GM12878 (cell line): ENCODE data around the gene RTEL1. TPM values are rescaled to one million over a fixed set of nuclear protein-coding genes. Genes with fewer than 3 reads are reported as not detected.

Experiments used
- BACH1 ChIP-seq: fragments of 450-650 bp; IDR thresholded peaks from 2 replicates; pipeline ENCODE4 v1.6.1; 2017; ENCODE audit warnings: mild to moderate bottlenecking, borderline replicate concordance
- BCLAF1 ChIP-seq: fragments of 450-650 bp; IDR thresholded peaks from 2 replicates; pipeline ENCODE4 v1.6.1; 2017; ENCODE audit warnings: antibody characterized with exemption, mild to moderate bottlenecking, moderate library complexity
- CEBPZ ChIP-seq: fragments of 150-350 bp; IDR thresholded peaks from 2 replicates; pipeline ENCODE4 v1.6.1; 2016; ENCODE audit warnings: low read depth, low read length
- ETV6 ChIP-seq, 2 experiments: fragments of 450-650 bp in 1 of 2; IDR thresholded peaks in 1 of 2; conservative IDR thresholded peaks in 1 of 2; 2 replicates each; pipeline ENCODE4 v1.6.1; 2014; ENCODE audit warnings: antibody characterized with exemption in 1 of 2, borderline replicate concordance in 1 of 2, low read depth in 1 of 2, mild to moderate bottlenecking in 1 of 2, moderate library complexity in 1 of 2
- NR2C1 ChIP-seq: fragments of 450-650 bp; IDR thresholded peaks from 2 replicates; pipeline ENCODE4 v1.6.1; 2017; ENCODE audit warnings: antibody characterized with exemption, mild to moderate bottlenecking, moderate library complexity
- PML ChIP-seq: IDR thresholded peaks from 2 replicates; pipeline ENCODE4 v1.6.1; 2012; ENCODE audit warnings: low read length, inconsistent platforms
- POLR2A ChIP-seq: IDR thresholded peaks from 2 replicates; pipeline ENCODE4 v1.6.1; 2011; ENCODE audit warnings: low read depth, mild to moderate bottlenecking, low read length
- POU2F2 ChIP-seq: IDR thresholded peaks from 3 replicates; pipeline ENCODE4 v1.6.1; 2011; ENCODE audit warnings: low read depth, mild to moderate bottlenecking, low read length, borderline replicate concordance
- REST ChIP-seq: IDR thresholded peaks from 2 replicates; pipeline ENCODE4 v1.6.1; 2012; ENCODE audit warnings: mild to moderate bottlenecking, low read depth, low read length
- RUNX3 ChIP-seq: IDR thresholded peaks from 2 replicates; pipeline ENCODE4 v1.6.1; 2012; ENCODE audit warnings: low read length, inconsistent platforms
- SP1 ChIP-seq: IDR thresholded peaks from one replicate; pipeline ENCODE4 v1.6.1; 2011; ENCODE audit warnings: low read depth, low read length
- SREBF2 ChIP-seq: IDR thresholded peaks from 2 replicates; pipeline ENCODE4 v1.6.1; 2012; ENCODE audit warnings: mild to moderate bottlenecking, low read length
- ZSCAN29 ChIP-seq: fragments of 450-650 bp; IDR thresholded peaks from 2 replicates; pipeline ENCODE4 v1.6.1; 2017; ENCODE audit warnings: mild to moderate bottlenecking, moderate library complexity
- polyA plus RNA-seq, 11 experiments: library from polyadenylated mRNA; depleted of rRNA in 4 of 11; unstranded in 6 of 11; stranded (reverse) in 5 of 11; fragments of >200 nt; fragmentation: Nextera tagmentation in 4 of 11; fragmentation: Illumina TruSeq in 1 of 11; extraction: Ambion mirVana in 4 of 11; extraction: Trizol in 1 of 11; gene quantifications; 1 replicate in 1 of 11; 2 replicates in 10 of 11; pipeline versions ENCODE4 v1.2.1 to v1.2.3, GENCODE V29; 2011 to 2016; ENCODE audit warnings: inconsistent platforms in 2 of 11, missing spikeins in 2 of 11, low read depth in 1 of 11
- total RNA-seq, 4 experiments: library from RNA; depleted of rRNA in 3 of 4; stranded (reverse); fragments of >200 nt in 3 of 4; fragmentation: Illumina TruSeq in 1 of 4; extraction: Trizol in 1 of 4; gene quantifications; 2 replicates each; pipeline versions ENCODE4 v1.2.1 to v1.2.3, GENCODE V29; 2013 to 2021

Gene RTEL1
- total and polyA plus RNA-seq, 10 of the 15 experiments (the other 5 are each of a cell fraction or from before 2014, with no cell fraction given): 0.40 to 37.2 (median 15.6) TPM; not detected in 1

- TF ChIP-seq NR2C1 (no peak), RUNX3 (peak; percentile 54; the same call in 1 of the 2 replicates), SP1 (peak; percentile 3), ZSCAN29 (no peak), POU2F2 (no peak; the same call in 2 of the 3 replicates), ETV6 (conservative IDR thresholded peaks at IDR 0.05 in 1 of 2, IDR thresholded peaks at IDR 0.05 in 1 of 2; ENCODE audit: borderline replicate concordance in 1 of 2, low read depth in 1 of 2) (no peak), PML (no peak), BACH1 (peak; percentile 92), BCLAF1 (no peak), SREBF2 (no peak), REST (no peak), POLR2A (peak; percentile 78), CEBPZ (no peak)
These were observed 32.2 kb upstream of the RTEL1 start (continued) for GRCh38 chr20:63625771-63626423.
